A673 (cell line): ENCODE results near the gene ATP2A3. TPM values are rescaled to one million over a fixed set of nuclear protein-coding genes. Genes with fewer than 3 reads are reported as not detected.

Experiments
- BruUV-seq: library from RNA; stranded (reverse); fragments of 400-500 nt; replicated peaks from 2 replicates; lab custom pipeline; 2021; lab: Mats Ljungman, UMichigan
- CTCF ChIA-PET: fragments of 300-600 bp; sonication (Branson Sonifier 250); formaldehyde crosslinking; loops from one replicate; lab custom pipeline; 2022; ENCODE audit warnings: antibody characterized with exemption; lab: Charles Lee
- POLR2A ChIA-PET: fragments of 300-600 bp; sonication (Branson Sonifier 250); formaldehyde crosslinking; loops from one replicate; lab custom pipeline; 2022; ENCODE audit warnings: antibody characterized with exemption; ENCODE audit not compliant: low non-redundant PET; lab: Charles Lee
- DNase-seq: peaks from one replicate; pipeline ENCODE4 v3.0.0-alpha.2; 2015; ENCODE audit warnings: low spot score
- H3K27ac ChIP-seq: fragments of 200-600 bp; sonication (generic); 2 replicates; pipeline ENCODE4 v1.5.1; 2016; ENCODE audit warnings: mixed run types, low read depth, mild to moderate bottlenecking, mixed read lengths, antibody characterized with exemption, low read length; ENCODE audit not compliant: poor library complexity, severe bottlenecking
- H3K27me3 ChIP-seq: fragments of 200-600 bp; sonication (generic); replicated peaks from 2 replicates; pipeline ENCODE4 v1.6.1; 2017; ENCODE audit warnings: mixed run types, low read depth, mild to moderate bottlenecking, mixed read lengths, antibody characterized with exemption, low read length; ENCODE audit not compliant: insufficient read depth, poor library complexity
- H3K36me3 ChIP-seq: fragments of 200-600 bp; sonication (generic); 2 replicates; pipeline ENCODE4 v1.6.1; 2016; ENCODE audit warnings: mixed run types, mild to moderate bottlenecking, mixed read lengths, antibody characterized with exemption, low read length; ENCODE audit not compliant: insufficient read depth, poor library complexity, severe bottlenecking
- H3K4me1 ChIP-seq: fragments of 200-600 bp; sonication (generic); 2 replicates; pipeline ENCODE4 v1.6.1; 2017; ENCODE audit warnings: mixed run types, mild to moderate bottlenecking, mixed read lengths, antibody characterized with exemption, low read length; ENCODE audit not compliant: insufficient read depth, poor library complexity, severe bottlenecking
- H3K4me3 ChIP-seq: fragments of 200-600 bp; sonication (generic); 2 replicates; pipeline ENCODE4 v1.5.1; 2016; ENCODE audit warnings: low read depth, mixed run types, mild to moderate bottlenecking, mixed read lengths, low read length; ENCODE audit not compliant: poor library complexity, severe bottlenecking
- H3K9me3 ChIP-seq: fragments of 200-600 bp; sonication (generic); 2 replicates; pipeline ENCODE4 v1.6.1; 2016; ENCODE audit warnings: mixed run types, low read depth, mild to moderate bottlenecking, mixed read lengths, antibody characterized with exemption, low read length; ENCODE audit not compliant: poor library complexity, severe bottlenecking
- EZH2 ChIP-seq: fragments of 200-600 bp; sonication (generic); IDR thresholded peaks from 2 replicates; pipeline ENCODE4 v1.6.1; 2017; ENCODE audit warnings: borderline replicate concordance, low read depth, mild to moderate bottlenecking, mixed read lengths, antibody characterized with exemption, low read length; ENCODE audit not compliant: poor library complexity, severe bottlenecking
- intact Hi-C: fragments of 100-400 bp; cut with micrococcal nuclease; formaldehyde crosslinking; loops from one replicate; pipeline ENCODE4 v1.10.0; 2022; ENCODE audit not compliant: unreplicated experiment
- total RNA-seq: library from RNA; stranded (reverse); gene quantifications from 2 replicates; pipeline ENCODE4 v1.2.3, GENCODE V29; 2021
- TF ChIP-seq, protein P1 (sequence below): fragments of 300-800, 200-600 bp; sonication (generic); conservative IDR thresholded peaks from 2 replicates; pipeline ENCODE4 v1.5.1; 2017; ENCODE audit warnings: low read depth, mild to moderate bottlenecking, antibody characterized with exemption, low read length, moderate library complexity, mixed read lengths

The ATP2A3 gene
- total RNA-seq, 1 experiment from 2014 or later = 0.17 TPM

- DNase-seq = no peak
- intact Hi-C loops = no loop called here
- POLR2A ChIA-PET = no interaction called here
- TF ChIP-seq, protein P1, sequence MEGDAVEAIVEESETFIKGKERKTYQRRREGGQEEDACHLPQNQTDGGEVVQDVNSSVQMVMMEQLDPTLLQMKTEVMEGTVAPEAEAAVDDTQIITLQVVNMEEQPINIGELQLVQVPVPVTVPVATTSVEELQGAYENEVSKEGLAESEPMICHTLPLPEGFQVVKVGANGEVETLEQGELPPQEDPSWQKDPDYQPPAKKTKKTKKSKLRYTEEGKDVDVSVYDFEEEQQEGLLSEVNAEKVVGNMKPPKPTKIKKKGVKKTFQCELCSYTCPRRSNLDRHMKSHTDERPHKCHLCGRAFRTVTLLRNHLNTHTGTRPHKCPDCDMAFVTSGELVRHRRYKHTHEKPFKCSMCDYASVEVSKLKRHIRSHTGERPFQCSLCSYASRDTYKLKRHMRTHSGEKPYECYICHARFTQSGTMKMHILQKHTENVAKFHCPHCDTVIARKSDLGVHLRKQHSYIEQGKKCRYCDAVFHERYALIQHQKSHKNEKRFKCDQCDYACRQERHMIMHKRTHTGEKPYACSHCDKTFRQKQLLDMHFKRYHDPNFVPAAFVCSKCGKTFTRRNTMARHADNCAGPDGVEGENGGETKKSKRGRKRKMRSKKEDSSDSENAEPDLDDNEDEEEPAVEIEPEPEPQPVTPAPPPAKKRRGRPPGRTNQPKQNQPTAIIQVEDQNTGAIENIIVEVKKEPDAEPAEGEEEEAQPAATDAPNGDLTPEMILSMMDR = no peak
- TF ChIP-seq EZH2 = no peak
- no peaks in the 10 kb centered on the region for H3K4me1 ChIP-seq
- no peaks in the 10 kb centered on the region for H3K27me3 ChIP-seq
- no peaks in the 10 kb centered on the region for H3K36me3 ChIP-seq
- H3K27ac ChIP-seq = no peak overlapping the region
- H3K9me3 ChIP-seq = no peaks in the 10 kb centered on the region
- BruUV-seq = no TSS peak
- H3K4me3 ChIP-seq = no peak overlapping the region
- CTCF ChIA-PET = no interaction called here
Observed at GRCh38 chr17:3877220-3877619, 87.0 kb downstream of the ATP2A3 start.

DNA sequence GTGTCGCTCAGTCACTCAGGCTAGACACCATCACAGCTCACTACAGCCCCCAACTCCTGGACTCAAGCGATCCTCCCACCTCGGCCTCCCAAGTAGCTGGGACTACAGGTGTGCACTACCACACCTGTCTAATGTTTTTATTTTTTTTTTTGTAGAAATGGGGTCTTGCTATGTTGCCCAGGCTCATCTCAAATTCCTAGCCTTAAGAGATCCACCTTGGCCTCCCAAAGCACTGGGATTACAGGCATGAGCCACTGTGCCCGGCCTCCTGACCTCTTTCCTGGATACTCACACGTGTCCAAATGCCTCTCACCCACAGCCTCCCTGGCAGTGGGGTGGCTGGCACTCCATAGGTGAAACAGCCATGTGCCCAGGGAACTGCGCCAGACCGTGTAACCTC, 88.9 kb downstream of the ATP2A3 start:
- POLR2A ChIA-PET = no interaction called here
- Histone ChIP-seq H3K27me3 (no peaks in the 10 kb centered on the region), H3K9me3 (no peaks in the 10 kb centered on the region), H3K36me3 (no peaks in the 10 kb centered on the region), H3K4me1 (peaks cover 6% of the 10 kb centered on the region), H3K4me3 (no peak overlapping the region), H3K27ac (no peak overlapping the region)
- CTCF ChIA-PET = no interaction called here
- DNase-seq = no peak
- no peak for TF ChIP-seq EZH2
- TF ChIP-seq, protein P1 = no peak
- intact Hi-C loops = no loop called here
- no TSS peak for BruUV-seq

Other genes starting within 250 kb of the ATP2A3 start
- 30.1 and 31.4 TPM in 2 replicates for gene HASPIN, start 240.5 kb downstream of the ATP2A3 start, total RNA-seq
- 52.0 and 60.2 TPM in 2 replicates for gene ITGAE, start 163.2 kb downstream of the ATP2A3 start, total RNA-seq
- 59.9 and 68.0 TPM in 2 replicates for gene NCBP3, start 118.2 kb downstream of the ATP2A3 start, total RNA-seq
- 6.1 and 8.3 TPM in 2 replicates for gene CAMKK1, start 71.4 kb downstream of the ATP2A3 start, total RNA-seq
- 0.24 and 0.39 TPM in 2 replicates for gene P2RX1, start 48.0 kb downstream of the ATP2A3 start, total RNA-seq
- 33.9 and 35.2 TPM in 2 replicates for gene ZZEF1, start 178.6 kb upstream of the ATP2A3 start, total RNA-seq
- gene CYB5D2, start 178.8 kb upstream of the ATP2A3 start, total RNA-seq = 12.3 and 14.8 TPM in 2 replicates